ENCODE data around the gene BCAT1. TPM values are rescaled to one million over a fixed set of nuclear protein-coding genes. Genes with fewer than 3 reads are reported as not detected.

BCAT1 gene
- total and polyA plus RNA-seq, 2 experiments from 2014 or later: 53.6 to 181 TPM

DNA sequence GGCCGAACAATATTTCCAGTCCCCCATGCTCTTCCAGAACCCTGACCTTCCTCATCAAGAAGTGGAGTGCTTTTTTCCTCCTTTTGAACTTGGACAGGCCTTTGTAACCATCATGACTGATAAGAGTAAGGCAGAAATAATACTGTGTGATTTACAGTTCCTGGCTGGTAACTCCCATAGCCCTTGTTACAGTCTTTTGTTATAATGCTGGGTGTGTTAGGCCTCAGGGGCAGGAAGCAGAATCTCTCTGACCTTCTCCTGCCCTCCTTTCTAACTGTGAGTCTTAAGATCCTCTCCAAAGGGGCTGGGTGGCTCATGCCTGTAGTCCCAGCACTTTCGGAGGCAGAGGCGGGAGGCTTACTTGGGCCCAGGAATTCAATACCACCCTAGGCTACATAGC lies 59.5 kb downstream of the BCAT1 start (continued):
- TF ChIP-seq, protein P1, sequence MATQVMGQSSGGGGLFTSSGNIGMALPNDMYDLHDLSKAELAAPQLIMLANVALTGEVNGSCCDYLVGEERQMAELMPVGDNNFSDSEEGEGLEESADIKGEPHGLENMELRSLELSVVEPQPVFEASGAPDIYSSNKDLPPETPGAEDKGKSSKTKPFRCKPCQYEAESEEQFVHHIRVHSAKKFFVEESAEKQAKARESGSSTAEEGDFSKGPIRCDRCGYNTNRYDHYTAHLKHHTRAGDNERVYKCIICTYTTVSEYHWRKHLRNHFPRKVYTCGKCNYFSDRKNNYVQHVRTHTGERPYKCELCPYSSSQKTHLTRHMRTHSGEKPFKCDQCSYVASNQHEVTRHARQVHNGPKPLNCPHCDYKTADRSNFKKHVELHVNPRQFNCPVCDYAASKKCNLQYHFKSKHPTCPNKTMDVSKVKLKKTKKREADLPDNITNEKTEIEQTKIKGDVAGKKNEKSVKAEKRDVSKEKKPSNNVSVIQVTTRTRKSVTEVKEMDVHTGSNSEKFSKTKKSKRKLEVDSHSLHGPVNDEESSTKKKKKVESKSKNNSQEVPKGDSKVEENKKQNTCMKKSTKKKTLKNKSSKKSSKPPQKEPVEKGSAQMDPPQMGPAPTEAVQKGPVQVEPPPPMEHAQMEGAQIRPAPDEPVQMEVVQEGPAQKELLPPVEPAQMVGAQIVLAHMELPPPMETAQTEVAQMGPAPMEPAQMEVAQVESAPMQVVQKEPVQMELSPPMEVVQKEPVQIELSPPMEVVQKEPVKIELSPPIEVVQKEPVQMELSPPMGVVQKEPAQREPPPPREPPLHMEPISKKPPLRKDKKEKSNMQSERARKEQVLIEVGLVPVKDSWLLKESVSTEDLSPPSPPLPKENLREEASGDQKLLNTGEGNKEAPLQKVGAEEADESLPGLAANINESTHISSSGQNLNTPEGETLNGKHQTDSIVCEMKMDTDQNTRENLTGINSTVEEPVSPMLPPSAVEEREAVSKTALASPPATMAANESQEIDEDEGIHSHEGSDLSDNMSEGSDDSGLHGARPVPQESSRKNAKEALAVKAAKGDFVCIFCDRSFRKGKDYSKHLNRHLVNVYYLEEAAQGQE (IDR thresholded peaks at IDR 0.05; ENCODE audit: unreplicated experiment): no peak
- TF ChIP-seq ZNF114 (CRISPR knock-in tag; IDR thresholded peaks at IDR 0.05) (no peak), JUNB (IDR thresholded peaks at IDR 0.05; ENCODE audit: unreplicated experiment) (no peak), ZNF331 (CRISPR knock-in tag; IDR thresholded peaks at IDR 0.05; ENCODE audit: low read depth) (no peak)

DNA sequence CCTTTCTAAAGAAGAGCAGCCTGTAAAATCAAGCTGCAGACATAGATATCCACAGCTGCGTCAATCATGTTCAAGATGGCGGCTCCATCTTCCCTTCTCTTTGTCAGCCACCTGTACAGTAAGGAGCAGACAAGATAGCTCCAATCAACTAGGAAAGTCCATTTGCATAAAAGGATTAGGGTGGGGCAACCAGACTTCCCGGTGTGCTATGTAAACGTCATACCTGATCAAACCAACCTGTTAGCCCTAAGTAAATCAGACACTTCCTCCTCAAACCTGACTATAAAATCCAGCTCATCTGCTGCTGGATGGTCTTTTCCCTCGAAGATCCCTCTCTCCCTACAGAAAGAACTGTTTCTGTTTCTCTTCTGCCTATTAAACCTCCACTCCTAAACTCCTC lies 60.1 kb downstream of the BCAT1 start:
- Histone ChIP-seq H3K9me2 (ENCODE audit: insufficient read depth) (0 out of 2 replicates have a peak, but pooled peaks cover 4% of the 10 kb centered on the region), H3K27ac (ENCODE audit: low read depth) (no peak overlapping the region), H3K4me3 (no peak overlapping the region), H2AFZ (no peak overlapping the region), H3K4me1 (ENCODE audit: insufficient read depth) (peaks cover 8% of the 10 kb centered on the region; the same call in 1 of the 2 replicates), H3K27me3 (ENCODE audit: insufficient read depth) (no peaks in the 10 kb centered on the region), H3K36me3 (ENCODE audit: insufficient read depth) (peaks cover 4% of the 10 kb centered on the region; the same call in 1 of the 2 replicates), H3K4me2 (no peak overlapping the region), H4K20me1 (replicated peaks; ENCODE audit: insufficient read depth) (peaks cover 17% of the 10 kb centered on the region), H3F3A (replicated peaks; ENCODE audit: low read depth) (no peaks in the 10 kb centered on the region), H3K79me2 (replicated peaks; ENCODE audit: insufficient read depth) (peaks cover 72% of the 10 kb centered on the region)
- H3K27me3 Mint-ChIP-seq (ENCODE audit: insufficient read depth, low read depth, poor library complexity): peaks cover 2% of the 10 kb centered on the region
- H3K4me3 Mint-ChIP-seq: no peak overlapping the region
- H3K9me3 Mint-ChIP-seq: no peaks in the 10 kb centered on the region
- peaks cover 12% of the 10 kb centered on the region; the same call in 2 of the 3 replicates for H3K4me1 Mint-ChIP-seq
- ATAC-seq: no peak
- no peak overlapping the region for H3K27ac Mint-ChIP-seq
- peaks cover 70% of the 10 kb centered on the region for H3K36me3 Mint-ChIP-seq (ENCODE audit: low read depth)
- DNase-seq (ENCODE audit: low spot score): no peak
- TF ChIP-seq NANOG (IDR thresholded peaks at IDR 0.05; ENCODE audit: borderline replicate concordance) (no peak), EZH2phosphoT487 (IDR thresholded peaks at IDR 0.05; ENCODE audit: unreplicated experiment) (no peak), ZNF331 (CRISPR knock-in tag; IDR thresholded peaks at IDR 0.05; ENCODE audit: low read depth) (no peak), ZNF114 (CRISPR knock-in tag; IDR thresholded peaks at IDR 0.05) (no peak), CREB1 (CRISPR knock-in tag; IDR thresholded peaks at IDR 0.05; ENCODE audit: low read depth) (no peak)
- TF ChIP-seq, protein P2, sequence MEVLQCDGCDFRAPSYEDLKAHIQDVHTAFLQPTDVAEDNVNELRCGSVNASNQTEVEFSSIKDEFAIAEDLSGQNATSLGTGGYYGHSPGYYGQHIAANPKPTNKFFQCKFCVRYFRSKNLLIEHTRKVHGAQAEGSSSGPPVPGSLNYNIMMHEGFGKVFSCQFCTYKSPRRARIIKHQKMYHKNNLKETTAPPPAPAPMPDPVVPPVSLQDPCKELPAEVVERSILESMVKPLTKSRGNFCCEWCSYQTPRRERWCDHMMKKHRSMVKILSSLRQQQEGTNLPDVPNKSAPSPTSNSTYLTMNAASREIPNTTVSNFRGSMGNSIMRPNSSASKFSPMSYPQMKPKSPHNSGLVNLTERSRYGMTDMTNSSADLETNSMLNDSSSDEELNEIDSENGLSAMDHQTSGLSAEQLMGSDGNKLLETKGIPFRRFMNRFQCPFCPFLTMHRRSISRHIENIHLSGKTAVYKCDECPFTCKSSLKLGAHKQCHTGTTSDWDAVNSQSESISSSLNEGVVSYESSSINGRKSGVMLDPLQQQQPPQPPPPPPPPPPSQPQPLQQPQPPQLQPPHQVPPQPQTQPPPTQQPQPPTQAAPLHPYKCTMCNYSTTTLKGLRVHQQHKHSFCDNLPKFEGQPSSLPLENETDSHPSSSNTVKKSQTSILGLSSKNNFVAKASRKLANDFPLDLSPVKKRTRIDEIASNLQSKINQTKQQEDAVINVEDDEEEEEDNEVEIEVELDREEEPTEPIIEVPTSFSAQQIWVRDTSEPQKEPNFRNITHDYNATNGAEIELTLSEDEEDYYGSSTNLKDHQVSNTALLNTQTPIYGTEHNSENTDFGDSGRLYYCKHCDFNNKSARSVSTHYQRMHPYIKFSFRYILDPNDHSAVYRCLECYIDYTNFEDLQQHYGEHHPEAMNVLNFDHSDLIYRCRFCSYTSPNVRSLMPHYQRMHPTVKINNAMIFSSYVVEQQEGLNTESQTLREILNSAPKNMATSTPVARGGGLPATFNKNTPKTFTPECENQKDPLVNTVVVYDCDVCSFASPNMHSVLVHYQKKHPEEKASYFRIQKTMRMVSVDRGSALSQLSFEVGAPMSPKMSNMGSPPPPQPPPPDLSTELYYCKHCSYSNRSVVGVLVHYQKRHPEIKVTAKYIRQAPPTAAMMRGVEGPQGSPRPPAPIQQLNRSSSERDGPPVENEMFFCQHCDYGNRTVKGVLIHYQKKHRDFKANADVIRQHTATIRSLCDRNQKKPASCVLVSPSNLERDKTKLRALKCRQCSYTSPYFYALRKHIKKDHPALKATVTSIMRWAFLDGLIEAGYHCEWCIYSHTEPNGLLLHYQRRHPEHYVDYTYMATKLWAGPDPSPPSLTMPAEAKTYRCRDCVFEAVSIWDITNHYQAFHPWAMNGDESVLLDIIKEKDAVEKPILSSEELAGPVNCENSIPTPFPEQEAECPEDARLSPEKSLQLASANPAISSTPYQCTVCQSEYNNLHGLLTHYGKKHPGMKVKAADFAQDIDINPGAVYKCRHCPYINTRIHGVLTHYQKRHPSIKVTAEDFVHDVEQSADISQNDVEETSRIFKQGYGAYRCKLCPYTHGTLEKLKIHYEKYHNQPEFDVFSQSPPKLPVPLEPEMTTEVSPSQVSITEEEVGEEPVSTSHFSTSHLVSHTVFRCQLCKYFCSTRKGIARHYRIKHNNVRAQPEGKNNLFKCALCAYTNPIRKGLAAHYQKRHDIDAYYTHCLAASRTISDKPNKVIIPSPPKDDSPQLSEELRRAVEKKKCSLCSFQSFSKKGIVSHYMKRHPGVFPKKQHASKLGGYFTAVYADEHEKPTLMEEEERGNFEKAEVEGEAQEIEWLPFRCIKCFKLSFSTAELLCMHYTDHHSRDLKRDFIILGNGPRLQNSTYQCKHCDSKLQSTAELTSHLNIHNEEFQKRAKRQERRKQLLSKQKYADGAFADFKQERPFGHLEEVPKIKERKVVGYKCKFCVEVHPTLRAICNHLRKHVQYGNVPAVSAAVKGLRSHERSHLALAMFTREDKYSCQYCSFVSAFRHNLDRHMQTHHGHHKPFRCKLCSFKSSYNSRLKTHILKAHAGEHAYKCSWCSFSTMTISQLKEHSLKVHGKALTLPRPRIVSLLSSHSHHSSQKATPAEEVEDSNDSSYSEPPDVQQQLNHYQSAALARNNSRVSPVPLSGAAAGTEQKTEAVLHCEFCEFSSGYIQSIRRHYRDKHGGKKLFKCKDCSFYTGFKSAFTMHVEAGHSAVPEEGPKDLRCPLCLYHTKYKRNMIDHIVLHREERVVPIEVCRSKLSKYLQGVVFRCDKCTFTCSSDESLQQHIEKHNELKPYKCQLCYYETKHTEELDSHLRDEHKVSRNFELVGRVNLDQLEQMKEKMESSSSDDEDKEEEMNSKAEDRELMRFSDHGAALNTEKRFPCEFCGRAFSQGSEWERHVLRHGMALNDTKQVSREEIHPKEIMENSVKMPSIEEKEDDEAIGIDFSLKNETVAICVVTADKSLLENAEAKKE (CRISPR knock-in tag; IDR thresholded peaks at IDR 0.05): no peak
- TF ChIP-seq, protein P1 (IDR thresholded peaks at IDR 0.05; ENCODE audit: unreplicated experiment): no peak
- TF ChIP-seq, protein P3, sequence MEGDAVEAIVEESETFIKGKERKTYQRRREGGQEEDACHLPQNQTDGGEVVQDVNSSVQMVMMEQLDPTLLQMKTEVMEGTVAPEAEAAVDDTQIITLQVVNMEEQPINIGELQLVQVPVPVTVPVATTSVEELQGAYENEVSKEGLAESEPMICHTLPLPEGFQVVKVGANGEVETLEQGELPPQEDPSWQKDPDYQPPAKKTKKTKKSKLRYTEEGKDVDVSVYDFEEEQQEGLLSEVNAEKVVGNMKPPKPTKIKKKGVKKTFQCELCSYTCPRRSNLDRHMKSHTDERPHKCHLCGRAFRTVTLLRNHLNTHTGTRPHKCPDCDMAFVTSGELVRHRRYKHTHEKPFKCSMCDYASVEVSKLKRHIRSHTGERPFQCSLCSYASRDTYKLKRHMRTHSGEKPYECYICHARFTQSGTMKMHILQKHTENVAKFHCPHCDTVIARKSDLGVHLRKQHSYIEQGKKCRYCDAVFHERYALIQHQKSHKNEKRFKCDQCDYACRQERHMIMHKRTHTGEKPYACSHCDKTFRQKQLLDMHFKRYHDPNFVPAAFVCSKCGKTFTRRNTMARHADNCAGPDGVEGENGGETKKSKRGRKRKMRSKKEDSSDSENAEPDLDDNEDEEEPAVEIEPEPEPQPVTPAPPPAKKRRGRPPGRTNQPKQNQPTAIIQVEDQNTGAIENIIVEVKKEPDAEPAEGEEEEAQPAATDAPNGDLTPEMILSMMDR (conservative IDR thresholded peaks at IDR 0.05; ENCODE audit: low read depth in 2 of 2): no peak
